Osteoblast (primary cell): Measurements from ENCODE around the gene UBE2J1. TPM values are rescaled to one million over a fixed set of nuclear protein-coding genes. Genes with fewer than 3 reads are reported as not detected.
A peak's percentile ranks its signal among the peaks of the same experiment; 100 is the strongest.

Source experiments
- DNase-seq: peaks from one replicate; pipeline ENCODE4 v3.0.0; 2011; ENCODE audit warnings: low spot score, mixed read lengths; ENCODE audit not compliant: insufficient read length; ENCODE audit errors: missing footprints
- H2AFZ ChIP-seq: 2 replicates; pipeline ENCODE4 v1.6.0; 2011; ENCODE audit warnings: mild to moderate bottlenecking, low read length
- H3K27ac ChIP-seq: 2 replicates; pipeline ENCODE4 v1.5.1; 2011; ENCODE audit warnings: mild to moderate bottlenecking, low read depth, low read length, moderate library complexity
- H3K27me3 ChIP-seq: 2 replicates; pipeline ENCODE4 v1.6.0; 2012; ENCODE audit warnings: mild to moderate bottlenecking, control low read depth, inconsistent platforms, low read length, moderate library complexity; ENCODE audit not compliant: insufficient read depth
- H3K36me3 ChIP-seq: 2 replicates; pipeline ENCODE4 v1.5.1; 2011; ENCODE audit warnings: mild to moderate bottlenecking, low read length, control low read depth, moderate library complexity; ENCODE audit not compliant: insufficient read depth
- H3K4me1 ChIP-seq: 2 replicates; pipeline ENCODE4 v1.5.1; 2011; ENCODE audit warnings: mild to moderate bottlenecking, low read length, control low read depth, moderate library complexity; ENCODE audit not compliant: insufficient read depth
- H3K4me2 ChIP-seq: 2 replicates; pipeline ENCODE4 v1.6.0; 2011; ENCODE audit warnings: mild to moderate bottlenecking, low read length; ENCODE audit not compliant: insufficient read depth
- H3K4me3 ChIP-seq: fragments of 200-600 bp; sonication (generic); 3 replicates; pipeline ENCODE4 v1.5.1; 2012; ENCODE audit warnings: mild to moderate bottlenecking, low read length, inconsistent platforms; ENCODE audit not compliant: insufficient read depth
- H3K79me2 ChIP-seq: 2 replicates; pipeline ENCODE4 v1.6.0; 2012; ENCODE audit warnings: mild to moderate bottlenecking, low read length, control low read depth, inconsistent platforms; ENCODE audit not compliant: insufficient read depth
- H3K9me3 ChIP-seq: 2 replicates; pipeline ENCODE4 v1.5.1; 2011; ENCODE audit warnings: low read depth, low read length, control low read depth
- H4K20me1 ChIP-seq: 2 replicates; pipeline ENCODE4 v1.6.0; 2012; ENCODE audit warnings: mild to moderate bottlenecking, low read length, control low read depth; ENCODE audit not compliant: insufficient read depth
- total RNA-seq: library from RNA; depleted of rRNA; stranded (reverse); fragments of >200 nt; gene quantifications from 2 replicates; pipeline ENCODE4 v1.2.3, GENCODE V29; 2012
- TF ChIP-seq, protein P1 (sequence below): IDR thresholded peaks from 2 replicates; pipeline ENCODE4 v1.5.1; 2011; ENCODE audit warnings: mild to moderate bottlenecking, low read depth, low read length, moderate library complexity; ENCODE audit errors: extremely low read depth

Gene UBE2J1
- total RNA-seq, 1 donor, result 44.5 TPM

- Histone ChIP-seq H2AFZ (no peak overlapping the region), H3K27ac (no peak overlapping the region), H3K36me3 (no peaks in the 10 kb centered on the region), H3K79me2 (no peaks in the 10 kb centered on the region), H4K20me1 (no peaks in the 10 kb centered on the region), H3K4me1 (peaks cover 14% of the 10 kb centered on the region), H3K27me3 (peaks cover 28% of the 10 kb centered on the region), H3K4me2 (peak overlapping the region; percentile 48), H3K4me3 (no peak overlapping the region), H3K9me3 (no peaks in the 10 kb centered on the region)
- TF ChIP-seq, protein P1, sequence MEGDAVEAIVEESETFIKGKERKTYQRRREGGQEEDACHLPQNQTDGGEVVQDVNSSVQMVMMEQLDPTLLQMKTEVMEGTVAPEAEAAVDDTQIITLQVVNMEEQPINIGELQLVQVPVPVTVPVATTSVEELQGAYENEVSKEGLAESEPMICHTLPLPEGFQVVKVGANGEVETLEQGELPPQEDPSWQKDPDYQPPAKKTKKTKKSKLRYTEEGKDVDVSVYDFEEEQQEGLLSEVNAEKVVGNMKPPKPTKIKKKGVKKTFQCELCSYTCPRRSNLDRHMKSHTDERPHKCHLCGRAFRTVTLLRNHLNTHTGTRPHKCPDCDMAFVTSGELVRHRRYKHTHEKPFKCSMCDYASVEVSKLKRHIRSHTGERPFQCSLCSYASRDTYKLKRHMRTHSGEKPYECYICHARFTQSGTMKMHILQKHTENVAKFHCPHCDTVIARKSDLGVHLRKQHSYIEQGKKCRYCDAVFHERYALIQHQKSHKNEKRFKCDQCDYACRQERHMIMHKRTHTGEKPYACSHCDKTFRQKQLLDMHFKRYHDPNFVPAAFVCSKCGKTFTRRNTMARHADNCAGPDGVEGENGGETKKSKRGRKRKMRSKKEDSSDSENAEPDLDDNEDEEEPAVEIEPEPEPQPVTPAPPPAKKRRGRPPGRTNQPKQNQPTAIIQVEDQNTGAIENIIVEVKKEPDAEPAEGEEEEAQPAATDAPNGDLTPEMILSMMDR, result no peak
- no peak for DNase-seq
These were observed 8.6 kb upstream of the UBE2J1 start for GRCh38 chr6:89361171-89361570.

- Histone ChIP-seq H3K4me2 (peak overlapping the region; percentile 48), H2AFZ (peak overlapping the region; percentile 14), H3K27me3 (peaks cover 28% of the 10 kb centered on the region), H3K4me1 (peaks cover 14% of the 10 kb centered on the region), H3K9me3 (no peaks in the 10 kb centered on the region), H3K36me3 (no peaks in the 10 kb centered on the region), H3K79me2 (no peaks in the 10 kb centered on the region), H3K4me3 (no peak overlapping the region), H4K20me1 (no peaks in the 10 kb centered on the region), H3K27ac (peak overlapping the region; percentile 28)
- peak; percentile 39 for DNase-seq
- TF ChIP-seq, protein P1, result no peak
These were observed 8.0 kb upstream of the UBE2J1 start for GRCh38 chr6:89360415-89360999.

DNA sequence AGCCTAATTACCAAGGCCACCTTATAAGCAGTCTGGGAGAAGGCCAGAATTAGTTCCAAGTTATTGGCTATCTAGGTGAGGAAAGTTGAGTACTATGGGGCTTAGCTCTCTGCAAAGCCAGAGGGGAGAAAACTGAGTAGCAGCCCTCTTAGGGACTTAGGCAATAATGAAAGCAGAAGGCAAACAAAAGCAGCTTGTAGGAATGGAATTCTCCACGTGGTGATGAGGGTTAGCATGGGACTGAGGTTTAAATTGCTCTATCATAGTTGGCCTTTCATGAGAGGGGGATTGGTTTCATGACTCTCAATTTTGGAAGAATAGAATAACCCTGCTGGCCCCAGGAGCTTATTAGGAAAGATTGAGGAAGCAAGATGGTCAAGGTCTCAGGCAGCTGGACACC lies 7.0 kb upstream of the UBE2J1 start:
- Histone ChIP-seq H2AFZ (no peak overlapping the region), H3K79me2 (no peaks in the 10 kb centered on the region), H3K4me2 (no peak overlapping the region), H3K4me3 (no peak overlapping the region), H4K20me1 (no peaks in the 10 kb centered on the region), H3K27ac (no peak overlapping the region), H3K9me3 (no peaks in the 10 kb centered on the region), H3K36me3 (no peaks in the 10 kb centered on the region), H3K4me1 (peaks cover 14% of the 10 kb centered on the region), H3K27me3 (peaks cover 28% of the 10 kb centered on the region)
- DNase-seq, result no peak
- TF ChIP-seq, protein P1, result no peak

GRCh38 chr6:89357390-89357789 lies 4.9 kb upstream of the UBE2J1 start:
- peak overlapping the region; percentile 64 for H3K4me2 ChIP-seq
- H3K4me1 ChIP-seq, result peaks cover 14% of the 10 kb centered on the region
- peak overlapping the region; percentile 33 for H3K4me3 ChIP-seq
- no peak for DNase-seq
- H3K79me2 ChIP-seq, result peaks cover under 1% of the 10 kb centered on the region
- H4K20me1 ChIP-seq, result no peaks in the 10 kb centered on the region
- no peak overlapping the region for H3K27ac ChIP-seq
- TF ChIP-seq, protein P1, result no peak
- no peaks in the 10 kb centered on the region for H3K9me3 ChIP-seq
- peaks cover 18% of the 10 kb centered on the region for H3K27me3 ChIP-seq
- H3K36me3 ChIP-seq, result no peaks in the 10 kb centered on the region
- peak overlapping the region; percentile 63 for H2AFZ ChIP-seq
